Endodermal cell (in vitro differentiated cells): ENCODE results near the gene LMBR1. TPM values are rescaled to one million over a fixed set of nuclear protein-coding genes. Genes with fewer than 3 reads are reported as not detected.
A peak's percentile ranks its signal among the peaks of the same experiment; 100 is the strongest.

ENCODE experiments used
- DNase-seq: peaks from one replicate; pipeline ENCODE4 v3.0.0-alpha.2; 2017
- H3K27ac ChIP-seq: 2 replicates; pipeline ENCODE4 v1.5.1; 2013; ENCODE audit warnings: mild to moderate bottlenecking, low read depth, low read length, moderate library complexity
- H3K27me3 ChIP-seq: 2 replicates; pipeline ENCODE4 v1.6.1; 2013; ENCODE audit warnings: mild to moderate bottlenecking, low read length, moderate library complexity; ENCODE audit not compliant: insufficient read depth, control insufficient read depth, poor library complexity, severe bottlenecking
- H3K36me3 ChIP-seq: 2 replicates; pipeline ENCODE4 v1.7.0; 2013; ENCODE audit warnings: mild to moderate bottlenecking, low read length, moderate library complexity; ENCODE audit not compliant: control insufficient read depth, insufficient read depth
- H3K4me1 ChIP-seq: one replicate; pipeline ENCODE4 v1.7.0; 2013; ENCODE audit warnings: low read length; ENCODE audit not compliant: control insufficient read depth, insufficient read depth
- H3K4me3 ChIP-seq: 2 replicates; pipeline ENCODE4 v1.5.1; 2013; ENCODE audit warnings: mild to moderate bottlenecking, low read length, moderate library complexity
- H3K9ac ChIP-seq: 2 replicates; pipeline ENCODE4 v1.6.1; 2013; ENCODE audit warnings: mild to moderate bottlenecking, low read length, moderate library complexity; ENCODE audit not compliant: poor library complexity, severe bottlenecking; ENCODE audit errors: extremely low read depth
- H3K9me3 ChIP-seq: 2 replicates; pipeline ENCODE4 v1.6.1; 2013; ENCODE audit warnings: mild to moderate bottlenecking, low read length, moderate library complexity; ENCODE audit not compliant: control insufficient read depth
- H3K27ac Mint-ChIP-seq: 2 replicates; pipeline ENCODE4 v1.8.0; 2020; ENCODE audit warnings: mixed read lengths
- H3K27me3 Mint-ChIP-seq: 2 replicates; pipeline ENCODE4 v1.8.0; 2021; ENCODE audit warnings: mild to moderate bottlenecking, mixed read lengths; ENCODE audit not compliant: insufficient read depth
- H3K36me3 Mint-ChIP-seq: 2 replicates; pipeline ENCODE4 v1.8.0; 2020; ENCODE audit warnings: low read depth, mixed read lengths
- H3K4me1 Mint-ChIP-seq: 2 replicates; pipeline ENCODE4 v1.8.0; 2020; ENCODE audit warnings: mixed read lengths
- H3K4me3 Mint-ChIP-seq: 2 replicates; pipeline ENCODE4 v1.8.0; 2020; ENCODE audit warnings: mild to moderate bottlenecking, moderate library complexity, mixed read lengths
- H3K9me3 Mint-ChIP-seq: 2 replicates; pipeline ENCODE4 v1.8.0; 2020; ENCODE audit warnings: mild to moderate bottlenecking, mixed read lengths
- CTCF ChIP-seq: fragments of 200-600 bp; sonication (generic); conservative IDR thresholded peaks from 2 replicates; pipeline ENCODE4 v1.5.0; 2021; ENCODE audit warnings: antibody characterized with exemption, mild to moderate bottlenecking
- WGBS, 2 experiments: methylation state at CpG; one replicate each; pipeline versions ENCODE4 v1.1.5 to v1.1.7; 2013; ENCODE audit warnings: missing lambda C conversion rate in 2 of 2, mixed read lengths in 1 of 2; ENCODE audit not compliant: insufficient coverage in 1 of 2, insufficient read length in 1 of 2; 5-methylcytosine and 5-hydroxymethylcytosine counted together
- total RNA-seq, 2 donors: library from RNA; stranded (reverse); fragmentation: NEBNext Ultra II Directional in 1 of 2; extraction: Animal tissue kit (Norgen Biotek cat#: 25700) in 1 of 2; gene quantifications; 2 replicates in 1 of 2; 3 replicates in 1 of 2; pipeline ENCODE4 v1.2.1, GENCODE V29; 2021

LMBR1 gene
- total RNA-seq, 2 donors from 2014 or later = 80.9 to 88.3 TPM

DNA sequence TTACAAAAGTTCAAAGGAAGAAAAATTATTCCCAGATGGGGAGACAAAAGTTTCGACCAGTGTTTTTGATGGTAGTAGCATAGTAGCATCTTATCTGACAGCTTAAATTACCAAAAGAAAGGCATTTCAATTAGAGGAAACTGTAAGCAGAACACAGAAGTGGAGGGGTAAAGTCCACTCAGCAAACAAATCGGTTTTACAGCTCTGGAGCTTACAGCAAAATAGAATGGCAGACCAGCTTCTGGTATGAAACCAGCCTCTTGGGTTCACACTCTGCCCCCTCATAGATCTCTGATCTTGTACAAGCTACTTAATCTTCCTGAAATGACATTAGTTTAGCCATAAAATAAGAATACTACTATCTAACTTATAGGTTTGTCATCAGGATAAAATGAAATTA is 133.8 kb downstream of the LMBR1 start:
- WGBS, 2 experiments = 88 to 100% methylated on average over 1 to 2 of the region's 2 CpGs
- Mint-ChIP-seq H3K4me3 (no peak overlapping the region), H3K27me3 (no peaks in the 10 kb centered on the region), H3K4me1 (peaks cover 2% of the 10 kb centered on the region), H3K27ac (no peak overlapping the region), H3K36me3 (peaks cover 38% of the 10 kb centered on the region), H3K9me3 (peaks cover 2% of the 10 kb centered on the region)
- no peaks in the 10 kb centered on the region for H3K27me3 ChIP-seq
- H3K4me3 ChIP-seq = no peak overlapping the region
- H3K36me3 ChIP-seq = peaks cover 60% of the 10 kb centered on the region
- TF ChIP-seq CTCF = no peak
- DNase-seq = no peak
- no peak overlapping the region for H3K9ac ChIP-seq
- H3K9me3 ChIP-seq = peaks cover 26% of the 10 kb centered on the region
- no peak overlapping the region for H3K27ac ChIP-seq
- no peaks in the 10 kb centered on the region for H3K4me1 ChIP-seq

- no peaks in the 10 kb centered on the region for H3K9me3 Mint-ChIP-seq
- no peak overlapping the region for H3K4me3 ChIP-seq
- H3K36me3 Mint-ChIP-seq = peaks cover 12% of the 10 kb centered on the region
- H3K9ac ChIP-seq = no peak overlapping the region
- no peak for TF ChIP-seq CTCF
- H3K27ac Mint-ChIP-seq = no peak overlapping the region
- DNase-seq = no peak
- no peaks in the 10 kb centered on the region for H3K27me3 Mint-ChIP-seq
- H3K36me3 ChIP-seq = peaks cover 21% of the 10 kb centered on the region
- no peaks in the 10 kb centered on the region for H3K4me1 ChIP-seq
- H3K4me3 Mint-ChIP-seq = no peak overlapping the region
- H3K9me3 ChIP-seq = peaks cover 2% of the 10 kb centered on the region
- H3K27ac ChIP-seq = no peak overlapping the region
- H3K4me1 Mint-ChIP-seq = no peaks in the 10 kb centered on the region
- H3K27me3 ChIP-seq = no peaks in the 10 kb centered on the region
- 95 to 100% methylated on average over 2 of the region's 4 CpGs for WGBS, 2 experiments
Observed at GRCh38 chr7:156754201-156754600, 138.8 kb downstream of the LMBR1 start.

- Histone ChIP-seq H3K27me3 (no peaks in the 10 kb centered on the region), H3K4me1 (no peaks in the 10 kb centered on the region), H3K36me3 (peaks cover 17% of the 10 kb centered on the region), H3K4me3 (no peak overlapping the region), H3K27ac (no peak overlapping the region), H3K9ac (no peak overlapping the region), H3K9me3 (no peaks in the 10 kb centered on the region)
- peak; percentile 74 for DNase-seq
- TF ChIP-seq CTCF = peak; percentile 64
- 69 to 84% methylated on average over 2 to 7 of the region's 7 CpGs for WGBS, 2 experiments
- Mint-ChIP-seq H3K36me3 (peaks cover 6% of the 10 kb centered on the region), H3K4me1 (no peaks in the 10 kb centered on the region), H3K4me3 (no peak overlapping the region), H3K27me3 (no peaks in the 10 kb centered on the region), H3K27ac (no peak overlapping the region), H3K9me3 (no peaks in the 10 kb centered on the region)
Observed at GRCh38 chr7:156753630-156754029, 139.4 kb downstream of the LMBR1 start.
